K562 (cell line): ENCODE data around the gene TMEM127. TPM values are rescaled to one million over a fixed set of nuclear protein-coding genes. Genes with fewer than 3 reads are reported as not detected.

Experiments
- ADNP ChIP-seq: fragments of 200-800 bp; sonication (Bioruptor generic); IDR thresholded peaks from 2 replicates; pipeline ENCODE4 v1.6.1; 2016; ENCODE audit warnings: missing genetic modification characterization, missing compliant biosample characterization
- C11orf30 ChIP-seq: fragments of 450-650 bp; IDR thresholded peaks from 2 replicates; pipeline ENCODE4 v1.6.1; 2016; ENCODE audit warnings: low read depth, mild to moderate bottlenecking
- CUX1 ChIP-seq: fragments of 200-800 bp; sonication (Bioruptor generic); IDR thresholded peaks from 2 replicates; pipeline ENCODE4 v1.6.1; 2016; ENCODE audit warnings: missing genetic modification characterization, missing compliant biosample characterization
- HNRNPL ChIP-seq: fragments of 200-400 bp; formaldehyde crosslinking; IDR thresholded peaks from 2 replicates; pipeline ENCODE4 v1.6.1; 2017; ENCODE audit warnings: low read depth, mild to moderate bottlenecking, low read length
- KAT8 ChIP-seq: fragments of 450-650 bp; IDR thresholded peaks from 2 replicates; pipeline ENCODE4 v1.6.1; 2016; ENCODE audit warnings: low read depth, mild to moderate bottlenecking
- NONO ChIP-seq, 2 experiments: fragments of 200-400 bp in 1 of 2; fragments of 450-650 bp in 1 of 2; formaldehyde crosslinking in 1 of 2; IDR thresholded peaks; 2 replicates each; pipeline ENCODE4 v1.6.1; 2017; ENCODE audit warnings: low read depth in 2 of 2, mild to moderate bottlenecking in 2 of 2, moderate library complexity in 2 of 2, low read length in 1 of 2
- PHB ChIP-seq: fragments of 250-450 bp; sonication (Bioruptor Pico); IDR thresholded peaks from 2 replicates; pipeline ENCODE4 v1.5.0; 2021
- PRPF4 ChIP-seq: fragments of 200-400 bp; formaldehyde crosslinking; IDR thresholded peaks from one replicate; pipeline ENCODE4 v1.6.1; 2017; ENCODE audit warnings: low read length, low read depth, mild to moderate bottlenecking; ENCODE audit not compliant: insufficient read depth, poor library complexity, severe bottlenecking
- RBM14 ChIP-seq: fragments of 200-400 bp; formaldehyde crosslinking; IDR thresholded peaks from 2 replicates; pipeline ENCODE4 v1.6.1; 2018; ENCODE audit warnings: low read depth, mild to moderate bottlenecking, low read length, moderate library complexity, borderline replicate concordance; ENCODE audit not compliant: insufficient read depth
- XRCC5 ChIP-seq: fragments of 200-400 bp; formaldehyde crosslinking; IDR thresholded peaks from 2 replicates; pipeline ENCODE4 v1.6.1; 2017; ENCODE audit warnings: low read depth, mild to moderate bottlenecking, low read length
- ZBTB12 ChIP-seq: fragments of 250-450 bp; sonication (Bioruptor Pico); IDR thresholded peaks from 2 replicates; pipeline ENCODE4 v1.4.0; 2020
- ZBTB17 ChIP-seq: fragments of 450-650 bp; formaldehyde crosslinking; IDR thresholded peaks from 2 replicates; pipeline ENCODE4 v1.4.0; 2020; ENCODE audit warnings: mild to moderate bottlenecking
- ZBTB2 ChIP-seq: fragments of 450-650 bp; IDR thresholded peaks from 2 replicates; pipeline ENCODE4 v1.6.1; 2016; ENCODE audit warnings: antibody characterized with exemption
- ZNF589 ChIP-seq: fragments of 200-800 bp; sonication (Bioruptor generic); IDR thresholded peaks from 2 replicates; pipeline ENCODE4 v1.6.1; 2016; ENCODE audit warnings: low read depth, missing genetic modification characterization, missing compliant biosample characterization
- polyA plus RNA-seq, 8 experiments: library from polyadenylated mRNA; depleted of rRNA in 4 of 8; stranded (reverse) in 5 of 8; unstranded in 3 of 8; fragments of >200 nt; fragmentation: Nextera tagmentation in 2 of 8; fragmentation: Illumina TruSeq in 1 of 8; extraction: Ambion mirVana in 2 of 8; extraction: Trizol in 1 of 8; gene quantifications; 2 replicates each; pipeline versions ENCODE4 v1.2.1 to v1.2.3, GENCODE V29; 2011 to 2014; ENCODE audit warnings: inconsistent platforms in 1 of 8, missing spikeins in 1 of 8
- total RNA-seq, 7 experiments: library from RNA; depleted of rRNA in 6 of 7; stranded (reverse); fragments of >200 nt in 6 of 7; fragmentation: Illumina TruSeq in 2 of 7; extraction: Trizol in 2 of 7; gene quantifications; 2 replicates each; pipeline versions ENCODE4 v1.2.1 to v1.2.3, GENCODE V29; 2011 to 2021; ENCODE audit warnings: low replicate concordance in 1 of 7

TMEM127 gene
- total and polyA plus RNA-seq, 9 of the 15 experiments (the other 6 are each of a cell fraction or from before 2014, with no cell fraction given), result 1.7 to 20.0 (median 9.9) TPM

- TF ChIP-seq ZBTB2 (0 out of 2 replicates have a peak, but pooled peaks have one; percentile 50), RBM14 (peak; percentile 93; the same call in 1 of the 2 replicates), ZBTB17 (CRISPR knock-in tag) (0 out of 2 replicates have a peak, but pooled peaks have one; percentile 60), PHB (peak; percentile 74; the same call in 1 of the 2 replicates), XRCC5 (no peak), NONO (IDR thresholded peaks at IDR 0.05; ENCODE audit: low read depth in 2 of 2, low read length in 1 of 2) (peak in 1 of 2 experiments; percentile 96; a peak in 2 of 4 replicates), ADNP (tag) (no peak), HNRNPL (peak; percentile 73), KAT8 (no peak), PRPF4 (peak; percentile 88), CUX1 (no peak), ZBTB12 (0 out of 2 replicates have a peak, but pooled peaks have one; percentile 32), ZNF589 (peak; percentile 6; the same call in 1 of the 2 replicates), C11orf30 (peak; percentile 51; the same call in 1 of the 2 replicates)
Measured at GRCh38 chr2:96208143-96209010, 57.4 kb downstream of the TMEM127 start, which contains the start of gene STARD7 (continued).
